GM19240 (cell line): ENCODE data around the gene LYSMD4.
"Not testable (repeated sequence)": the region's sequence is repeated elsewhere in the genome, so short reads cannot be mapped to it uniquely, and the experiment has no call there.

Experiments
- DNase-seq: peaks from one replicate; pipeline ENCODE4 v3.0.0; 2011; ENCODE audit warnings: low spot score; ENCODE audit not compliant: insufficient read length

The LYSMD4 gene

GRCh38 chr15:99733268-99734039 lies at the start of gene LYSMD4:
Gene LYSMD4, minus strand, starts transcription at chr15:99733437. Its CDS starts 1,438 bp downstream, at chr15:99731999.
- DNase-seq = peak; percentile 94

- not testable (repeated sequence) for DNase-seq
Measured at GRCh38 chr15:99782029-99782428, 48.8 kb upstream of the LYSMD4 start.

- DNase-seq = no peak
Measured at GRCh38 chr15:99777144-99777543, 43.9 kb upstream of the LYSMD4 start.

GRCh38 chr15:99764522-99764921 lies 31.3 kb upstream of the LYSMD4 start:
- no peak for DNase-seq

- no peak for DNase-seq
Measured at GRCh38 chr15:99763827-99764226, 30.6 kb upstream of the LYSMD4 start.

GRCh38 chr15:99762288-99762687 lies 29.1 kb upstream of the LYSMD4 start:
- no peak for DNase-seq

- DNase-seq = peak; percentile 66
Measured at GRCh38 chr15:99755692-99756409, 22.6 kb upstream of the LYSMD4 start.

GRCh38 chr15:99753066-99753465 lies 19.8 kb upstream of the LYSMD4 start:
- no peak for DNase-seq

GRCh38 chr15:99752556-99752955 lies 19.3 kb upstream of the LYSMD4 start:
- DNase-seq = no peak

GRCh38 chr15:99750326-99750725 lies 17.1 kb upstream of the LYSMD4 start:
- not testable (repeated sequence) for DNase-seq

- DNase-seq = no peak
Measured at GRCh38 chr15:99749386-99749785, 16.1 kb upstream of the LYSMD4 start.

- DNase-seq = no peak
Measured at GRCh38 chr15:99745370-99746086, 12.3 kb upstream of the LYSMD4 start.

GRCh38 chr15:99744142-99744541 lies 10.9 kb upstream of the LYSMD4 start:
- no peak for DNase-seq

- DNase-seq = no peak
Measured at GRCh38 chr15:99741835-99742234, 8.6 kb upstream of the LYSMD4 start.

- DNase-seq = no peak
Measured at GRCh38 chr15:99738021-99738847, 5.0 kb upstream of the LYSMD4 start.

- no peak for DNase-seq
Measured at GRCh38 chr15:99736702-99737101, 3.5 kb upstream of the LYSMD4 start.

- DNase-seq = no peak
Measured at GRCh38 chr15:99735868-99736267, 2.6 kb upstream of the LYSMD4 start.

GRCh38 chr15:99734575-99734974 lies 1.3 kb upstream of the LYSMD4 start:
- no peak for DNase-seq

GRCh38 chr15:99734040-99734291 lies 729 bp upstream of the LYSMD4 start:
- DNase-seq = not testable (repeated sequence)

GRCh38 chr15:99732751-99733267 lies 428 bp downstream of the LYSMD4 start:
- no peak for DNase-seq

GRCh38 chr15:99732124-99732750 lies 1.0 kb downstream of the LYSMD4 start:
- DNase-seq = no peak
